Measurements from ENCODE around the gene ALDH3A1. TPM values are rescaled to one million over a fixed set of nuclear protein-coding genes. Genes with fewer than 3 reads are reported as not detected.

ALDH3A1 gene
- total and polyA plus RNA-seq, 2 of the 4 experiments (the other 2 are of a cell fraction), result not detected

DNA sequence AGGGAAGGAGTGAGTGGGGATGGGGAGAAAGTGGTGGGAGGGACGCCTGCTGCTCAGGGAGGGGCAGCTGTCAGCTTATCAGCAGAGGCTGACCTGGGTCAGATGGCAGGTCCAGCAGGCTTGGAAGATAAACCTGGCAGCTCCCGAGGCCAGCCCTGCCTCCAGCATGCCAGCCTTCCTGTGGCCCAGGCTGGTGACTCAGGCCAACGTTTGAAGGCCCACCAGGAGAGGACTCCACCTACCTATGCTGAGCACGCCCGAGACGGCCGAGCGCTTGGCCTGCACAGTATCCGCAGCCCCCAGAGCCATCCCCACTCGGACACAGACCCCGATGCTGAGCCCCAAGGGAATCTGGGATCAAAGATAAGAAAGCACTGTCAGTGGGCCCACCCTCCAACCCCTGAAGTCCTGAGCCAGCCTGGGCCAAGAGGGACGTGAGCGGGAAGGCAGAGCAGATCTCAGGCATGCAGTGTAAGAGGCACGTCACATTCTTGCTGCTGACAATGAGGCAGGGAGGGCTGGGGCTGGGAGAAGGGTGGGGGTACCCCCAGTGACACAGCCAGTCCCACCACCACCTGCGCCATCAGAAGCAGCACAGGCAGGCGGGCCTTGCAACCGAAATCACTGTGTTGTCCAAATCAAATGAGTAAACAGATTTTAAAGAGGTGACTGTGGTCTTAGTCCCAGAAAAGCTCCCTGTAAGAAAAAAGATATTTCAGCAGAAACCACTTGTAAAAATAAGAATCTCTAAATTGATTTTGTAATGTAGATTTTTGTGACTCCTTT lies 44.1 kb downstream of the ALDH3A1 start:
- H3K18ac ChIP-seq (ENCODE audit: low read depth, low read length), result no peak overlapping the region
- no peak overlapping the region for H3K56ac ChIP-seq (ENCODE audit: extremely low read depth, insufficient read depth, low read length)
- H2BK5ac ChIP-seq (ENCODE audit: low read depth, low read length, poor library complexity, severe bottlenecking), result no peak overlapping the region
- no peaks in the 10 kb centered on the region for H3K36me3 ChIP-seq (ENCODE audit: control insufficient read depth, insufficient read depth, low read length)
- no peak overlapping the region for H4K8ac ChIP-seq (ENCODE audit: low read depth in 2 of 2, low read length in 2 of 2)
- 13% methylated on average over 1 of the region's 17 CpGs; no CpG with 5 or more reads in 1 of the 2 experiments for WGBS, 2 experiments (ENCODE audit: extremely low coverage in 2 of 2, insufficient read length in 1 of 2)
- intact Hi-C loops (cut with micrococcal nuclease) (no loop called here), in situ Hi-C loops (cut with MboI; ENCODE audit: low sequenced_read_pairs) (no loop called here), dilution Hi-C loops (cut with HindIII; ENCODE audit: low sequenced_read_pairs, unreplicated experiment) (no loop called here)
- H2AK5ac ChIP-seq (ENCODE audit: low read depth, low read length), result no peak overlapping the region
- H3K27ac ChIP-seq (ENCODE audit: insufficient read depth, low read length), result no peak overlapping the region
- no peak overlapping the region for H3K4me2 ChIP-seq (ENCODE audit: low read depth, low read length)
- peak overlapping the region; percentile 41 for H2AFZ ChIP-seq (replicated peaks; ENCODE audit: low read length, poor library complexity)
- H3K23ac ChIP-seq (ENCODE audit: low read depth, low read length), result no peak overlapping the region
- ATAC-seq (ENCODE audit: low read depth), result no peak
- no peak overlapping the region for H2BK20ac ChIP-seq (ENCODE audit: low read depth, low read length)
- POLR2A ChIA-PET (ENCODE audit: unreplicated experiment), result no interaction called here
- no peak overlapping the region for H3K4me3 ChIP-seq (ENCODE audit: insufficient read depth, low read depth, low read length)
- BruUV-seq (replicated peaks), result no TSS peak
- H3K27me3 ChIP-seq (ENCODE audit: control insufficient read depth, insufficient read depth, low read length), result peaks cover 22% of the 10 kb centered on the region
- H4K91ac ChIP-seq (ENCODE audit: insufficient read depth, low read depth, low read length), result no peak overlapping the region
- no peak overlapping the region for H4K5ac ChIP-seq (ENCODE audit: low read depth, low read length)
- H4K20me1 ChIP-seq (ENCODE audit: insufficient read depth, low read length), result no peaks in the 10 kb centered on the region
- no peaks in the 10 kb centered on the region; the same call in 1 of the 2 replicates for H3K4me1 ChIP-seq (ENCODE audit: control insufficient read depth, insufficient read depth, low read length)
- no peaks in the 10 kb centered on the region for H3K79me1 ChIP-seq (ENCODE audit: low read depth in 1 of 2, low read length in 2 of 2)
- H3K9ac ChIP-seq (ENCODE audit: low read depth, low read length), result no peak overlapping the region
- H2BK15ac ChIP-seq (ENCODE audit: low read depth, low read length), result no peak overlapping the region
- H3K4ac ChIP-seq (ENCODE audit: low read depth, low read length), result no peak overlapping the region
- no peak overlapping the region for H2BK120ac ChIP-seq (ENCODE audit: low read depth, low read length)
- H3K14ac ChIP-seq (replicated peaks; ENCODE audit: low read depth, low read length), result no peak overlapping the region
- H3K9me1 ChIP-seq (ENCODE audit: insufficient read depth, low read length), result no peaks in the 10 kb centered on the region
- no peaks in the 10 kb centered on the region for H3K9me3 ChIP-seq (ENCODE audit: control insufficient read depth, insufficient read depth, low read length)
- DNase-seq, result no peak
- CTCF ChIA-PET, result interaction anchor here (0.6 to 0.7 kb wide), 3 partner anchors 21 to 1415 kb away, joined by 3 to 5 read pairs (median 4); no protein-coding TSS in a partner anchor
- no peak overlapping the region for H2AK9ac ChIP-seq (replicated peaks; ENCODE audit: low read depth, low read length, poor library complexity)
- no peak for TF ChIP-seq RAD21 (IDR thresholded peaks at IDR 0.05; ENCODE audit: low read length)
- no peak for TF ChIP-seq FOS (IDR thresholded peaks at IDR 0.05; ENCODE audit: low read depth, low read length)
- TF ChIP-seq RFX5 (IDR thresholded peaks at IDR 0.05; ENCODE audit: low read depth, low read length), result no peak
- TF ChIP-seq, protein P1, sequence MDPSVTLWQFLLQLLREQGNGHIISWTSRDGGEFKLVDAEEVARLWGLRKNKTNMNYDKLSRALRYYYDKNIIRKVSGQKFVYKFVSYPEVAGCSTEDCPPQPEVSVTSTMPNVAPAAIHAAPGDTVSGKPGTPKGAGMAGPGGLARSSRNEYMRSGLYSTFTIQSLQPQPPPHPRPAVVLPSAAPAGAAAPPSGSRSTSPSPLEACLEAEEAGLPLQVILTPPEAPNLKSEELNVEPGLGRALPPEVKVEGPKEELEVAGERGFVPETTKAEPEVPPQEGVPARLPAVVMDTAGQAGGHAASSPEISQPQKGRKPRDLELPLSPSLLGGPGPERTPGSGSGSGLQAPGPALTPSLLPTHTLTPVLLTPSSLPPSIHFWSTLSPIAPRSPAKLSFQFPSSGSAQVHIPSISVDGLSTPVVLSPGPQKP (IDR thresholded peaks at IDR 0.05; ENCODE audit: borderline replicate concordance, low read depth, low read length), result no peak
- no peak for TF ChIP-seq MAFK (IDR thresholded peaks at IDR 0.05; ENCODE audit: low read depth, low read length)
- TF ChIP-seq RCOR1 (IDR thresholded peaks at IDR 0.05; ENCODE audit: insufficient replicate concordance, low read length), result no peak
- TF ChIP-seq, protein P2, sequence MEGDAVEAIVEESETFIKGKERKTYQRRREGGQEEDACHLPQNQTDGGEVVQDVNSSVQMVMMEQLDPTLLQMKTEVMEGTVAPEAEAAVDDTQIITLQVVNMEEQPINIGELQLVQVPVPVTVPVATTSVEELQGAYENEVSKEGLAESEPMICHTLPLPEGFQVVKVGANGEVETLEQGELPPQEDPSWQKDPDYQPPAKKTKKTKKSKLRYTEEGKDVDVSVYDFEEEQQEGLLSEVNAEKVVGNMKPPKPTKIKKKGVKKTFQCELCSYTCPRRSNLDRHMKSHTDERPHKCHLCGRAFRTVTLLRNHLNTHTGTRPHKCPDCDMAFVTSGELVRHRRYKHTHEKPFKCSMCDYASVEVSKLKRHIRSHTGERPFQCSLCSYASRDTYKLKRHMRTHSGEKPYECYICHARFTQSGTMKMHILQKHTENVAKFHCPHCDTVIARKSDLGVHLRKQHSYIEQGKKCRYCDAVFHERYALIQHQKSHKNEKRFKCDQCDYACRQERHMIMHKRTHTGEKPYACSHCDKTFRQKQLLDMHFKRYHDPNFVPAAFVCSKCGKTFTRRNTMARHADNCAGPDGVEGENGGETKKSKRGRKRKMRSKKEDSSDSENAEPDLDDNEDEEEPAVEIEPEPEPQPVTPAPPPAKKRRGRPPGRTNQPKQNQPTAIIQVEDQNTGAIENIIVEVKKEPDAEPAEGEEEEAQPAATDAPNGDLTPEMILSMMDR (conservative IDR thresholded peaks at IDR 0.05; ENCODE audit: low read depth, low read length), result no peak
- TF ChIP-seq SMC3 (IDR thresholded peaks at IDR 0.05; ENCODE audit: low read depth, low read length), result no peak
- TF ChIP-seq POLR2A (IDR thresholded peaks at IDR 0.05; ENCODE audit: low read depth, low read length), result no peak
- no peak for TF ChIP-seq MXI1 (IDR thresholded peaks at IDR 0.05; ENCODE audit: borderline replicate concordance, low read depth, low read length)
- TF ChIP-seq, protein P3, sequence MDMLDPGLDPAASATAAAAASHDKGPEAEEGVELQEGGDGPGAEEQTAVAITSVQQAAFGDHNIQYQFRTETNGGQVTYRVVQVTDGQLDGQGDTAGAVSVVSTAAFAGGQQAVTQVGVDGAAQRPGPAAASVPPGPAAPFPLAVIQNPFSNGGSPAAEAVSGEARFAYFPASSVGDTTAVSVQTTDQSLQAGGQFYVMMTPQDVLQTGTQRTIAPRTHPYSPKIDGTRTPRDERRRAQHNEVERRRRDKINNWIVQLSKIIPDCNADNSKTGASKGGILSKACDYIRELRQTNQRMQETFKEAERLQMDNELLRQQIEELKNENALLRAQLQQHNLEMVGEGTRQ (IDR thresholded peaks at IDR 0.05; ENCODE audit: low read depth, low read length), result no peak
- no peak for TF ChIP-seq BHLHE40 (IDR thresholded peaks at IDR 0.05; ENCODE audit: low read depth, low read length)
- TF ChIP-seq CEBPB (IDR thresholded peaks at IDR 0.05; ENCODE audit: low read depth, low read length), result no peak
- no peak for TF ChIP-seq NFE2L2 (IDR thresholded peaks at IDR 0.05; ENCODE audit: low read depth, low read length)
- TF ChIP-seq MAZ (IDR thresholded peaks at IDR 0.05; ENCODE audit: borderline replicate concordance, low read depth, low read length), result no peak
